COR-L47 (cell line): ENCODE results near the gene CDK14.
"Not testable (repeated sequence)": the region's sequence is repeated elsewhere in the genome, so short reads cannot be mapped to it uniquely, and the experiment has no call there.

Source experiments
- DNase-seq: peaks from one replicate; lab custom pipeline; 2025; lab: John Stamatoyannopoulos, UW

Gene CDK14

GRCh38 chr7:90719155-90719554, 123.0 kb downstream of the CDK14 start:
- no peak for DNase-seq

GRCh38 chr7:90720984-90721760, 125.1 kb downstream of the CDK14 start:
- peak; percentile 46 for DNase-seq

- DNase-seq, result no peak
Observed at GRCh38 chr7:90721869-90722431, 125.8 kb downstream of the CDK14 start.

- no peak for DNase-seq
Observed at GRCh38 chr7:90723233-90723632, 127.1 kb downstream of the CDK14 start.

GRCh38 chr7:90723866-90724265, 127.7 kb downstream of the CDK14 start:
- DNase-seq, result no peak

GRCh38 chr7:90726120-90726519, 130.0 kb downstream of the CDK14 start:
- no peak for DNase-seq

- DNase-seq, result no peak
Observed at GRCh38 chr7:90726623-90727022, 130.5 kb downstream of the CDK14 start.

- DNase-seq, result no peak
Observed at GRCh38 chr7:90727412-90727811, 131.3 kb downstream of the CDK14 start.

GRCh38 chr7:90728568-90728967, 132.4 kb downstream of the CDK14 start:
- DNase-seq, result no peak

- not testable (repeated sequence) for DNase-seq
Observed at GRCh38 chr7:90735611-90736280, 139.6 kb downstream of the CDK14 start.

GRCh38 chr7:90736316-90736715, 140.2 kb downstream of the CDK14 start:
- no peak for DNase-seq

- no peak for DNase-seq
Observed at GRCh38 chr7:90736968-90737939, 141.1 kb downstream of the CDK14 start.

GRCh38 chr7:90738249-90738648, 142.1 kb downstream of the CDK14 start:
- no peak for DNase-seq

- no peak for DNase-seq
Observed at GRCh38 chr7:90739716-90740115, 143.6 kb downstream of the CDK14 start.

- no peak for DNase-seq
Observed at GRCh38 chr7:90740386-90740785, 144.3 kb downstream of the CDK14 start.

- no peak for DNase-seq
Observed at GRCh38 chr7:90743626-90744025, 147.5 kb downstream of the CDK14 start.

- DNase-seq, result no peak
Observed at GRCh38 chr7:90747516-90747915, 151.4 kb downstream of the CDK14 start.

- DNase-seq, result peak; percentile 53
Observed at GRCh38 chr7:90749262-90749661, 153.1 kb downstream of the CDK14 start.

GRCh38 chr7:90749774-90750173, 153.7 kb downstream of the CDK14 start:
- peak; percentile 30 for DNase-seq

GRCh38 chr7:90751595-90751994, 155.5 kb downstream of the CDK14 start:
- DNase-seq, result no peak

- no peak for DNase-seq
Observed at GRCh38 chr7:90752051-90752450, 155.9 kb downstream of the CDK14 start.

- DNase-seq, result no peak
Observed at GRCh38 chr7:90755041-90755440, 158.9 kb downstream of the CDK14 start.
